ENCODE measurements around the gene VPS8. TPM values are rescaled to one million over a fixed set of nuclear protein-coding genes. Genes with fewer than 3 reads are reported as not detected.

VPS8 gene
- total and polyA plus RNA-seq, 2 of the 8 experiments (the other 6 are each of a cell fraction or from before 2014, with no cell fraction given) = 13.0 to 41.0 TPM

DNA sequence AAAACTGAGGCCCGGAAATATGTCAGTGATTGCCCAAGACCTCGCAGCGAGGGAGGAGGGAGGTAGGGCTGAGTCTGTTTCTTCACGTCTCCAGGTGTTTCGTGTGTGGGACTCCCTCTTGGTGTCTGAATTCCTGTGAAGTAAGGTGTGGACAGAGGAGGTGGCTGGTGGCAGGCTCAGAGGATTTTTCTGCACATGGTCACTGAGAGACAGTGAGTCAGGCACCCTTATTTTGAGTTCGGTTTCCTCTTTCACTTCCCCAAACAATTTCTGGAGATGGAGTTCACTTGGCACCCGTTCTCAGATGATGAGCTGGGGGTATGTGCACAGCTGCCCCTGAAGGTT lies 46.3 kb upstream of the VPS8 start (continued):
- no peak for TF ChIP-seq RAD21 (IDR thresholded peaks at IDR 0.05 in 1 of 2, conservative IDR thresholded peaks at IDR 0.05 in 1 of 2; ENCODE audit: low read depth in 2 of 2, low read length in 2 of 2)
- TF ChIP-seq, protein P1, sequence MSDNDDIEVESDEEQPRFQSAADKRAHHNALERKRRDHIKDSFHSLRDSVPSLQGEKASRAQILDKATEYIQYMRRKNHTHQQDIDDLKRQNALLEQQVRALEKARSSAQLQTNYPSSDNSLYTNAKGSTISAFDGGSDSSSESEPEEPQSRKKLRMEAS (IDR thresholded peaks at IDR 0.05) = no peak
- no peak for TF ChIP-seq PHF8 (conservative IDR thresholded peaks at IDR 0.05; ENCODE audit: low read depth, low read length)
